MM.1S (cell line): ENCODE results near the gene CERS3.

Experiments used
- EZH2 ChIP-seq: fragments of 300-600 bp; sonication (generic); optimal IDR thresholded peaks from 2 replicates; pipeline ENCODE3; 2017; ENCODE audit warnings: low read depth, mild to moderate bottlenecking, antibody characterized with exemption, low read length, mixed read lengths
- EZH2phosphoT487 ChIP-seq: fragments of 300-600 bp; sonication (generic); IDR thresholded peaks from 2 replicates; pipeline ENCODE4 v1.6.1; 2018; ENCODE audit warnings: antibody characterized with exemption, low read length
- TF ChIP-seq, protein P1 (sequence below): fragments of 300-600 bp; sonication (generic); IDR thresholded peaks from 2 replicates; pipeline ENCODE4 v1.5.1; 2016; ENCODE audit warnings: antibody characterized with exemption, low read length, mixed read lengths

DNA sequence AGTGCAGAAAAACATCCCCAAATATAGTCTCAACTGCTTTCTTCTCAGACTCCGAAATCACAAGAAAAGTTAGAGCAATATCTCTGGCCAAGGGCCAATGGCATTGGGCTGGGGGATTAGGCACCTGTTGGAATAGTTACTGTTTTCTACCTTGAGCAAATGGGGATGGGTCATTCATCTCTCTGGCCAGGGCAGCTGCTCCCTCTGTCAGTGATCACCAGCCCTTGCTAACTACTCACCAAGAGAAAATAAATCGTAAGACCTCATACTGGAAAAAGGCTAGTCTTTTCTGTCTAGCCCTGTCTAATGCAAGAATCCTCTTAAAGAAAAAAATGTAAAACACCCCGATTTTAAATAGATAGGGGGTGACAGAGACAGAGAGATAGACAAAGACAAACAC, 10.9 kb downstream of the CERS3 start:
- TF ChIP-seq, protein P1, sequence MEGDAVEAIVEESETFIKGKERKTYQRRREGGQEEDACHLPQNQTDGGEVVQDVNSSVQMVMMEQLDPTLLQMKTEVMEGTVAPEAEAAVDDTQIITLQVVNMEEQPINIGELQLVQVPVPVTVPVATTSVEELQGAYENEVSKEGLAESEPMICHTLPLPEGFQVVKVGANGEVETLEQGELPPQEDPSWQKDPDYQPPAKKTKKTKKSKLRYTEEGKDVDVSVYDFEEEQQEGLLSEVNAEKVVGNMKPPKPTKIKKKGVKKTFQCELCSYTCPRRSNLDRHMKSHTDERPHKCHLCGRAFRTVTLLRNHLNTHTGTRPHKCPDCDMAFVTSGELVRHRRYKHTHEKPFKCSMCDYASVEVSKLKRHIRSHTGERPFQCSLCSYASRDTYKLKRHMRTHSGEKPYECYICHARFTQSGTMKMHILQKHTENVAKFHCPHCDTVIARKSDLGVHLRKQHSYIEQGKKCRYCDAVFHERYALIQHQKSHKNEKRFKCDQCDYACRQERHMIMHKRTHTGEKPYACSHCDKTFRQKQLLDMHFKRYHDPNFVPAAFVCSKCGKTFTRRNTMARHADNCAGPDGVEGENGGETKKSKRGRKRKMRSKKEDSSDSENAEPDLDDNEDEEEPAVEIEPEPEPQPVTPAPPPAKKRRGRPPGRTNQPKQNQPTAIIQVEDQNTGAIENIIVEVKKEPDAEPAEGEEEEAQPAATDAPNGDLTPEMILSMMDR: no peak
- TF ChIP-seq EZH2 (no peak), EZH2phosphoT487 (no peak)
